HG02623 (cell line): ENCODE measurements around the gene HAGHL.
"Not testable (repeated sequence)": the region's sequence is repeated elsewhere in the genome, so short reads cannot be mapped to it uniquely, and the experiment has no call there.

Experiments
- ATAC-seq: cut with Tn5 transposase; IDR thresholded peaks from one replicate; pipeline ENCODE4 v1.9.1; 2021; ENCODE audit warnings: moderate library complexity; ENCODE audit not compliant: unreplicated experiment

Gene HAGHL

DNA sequence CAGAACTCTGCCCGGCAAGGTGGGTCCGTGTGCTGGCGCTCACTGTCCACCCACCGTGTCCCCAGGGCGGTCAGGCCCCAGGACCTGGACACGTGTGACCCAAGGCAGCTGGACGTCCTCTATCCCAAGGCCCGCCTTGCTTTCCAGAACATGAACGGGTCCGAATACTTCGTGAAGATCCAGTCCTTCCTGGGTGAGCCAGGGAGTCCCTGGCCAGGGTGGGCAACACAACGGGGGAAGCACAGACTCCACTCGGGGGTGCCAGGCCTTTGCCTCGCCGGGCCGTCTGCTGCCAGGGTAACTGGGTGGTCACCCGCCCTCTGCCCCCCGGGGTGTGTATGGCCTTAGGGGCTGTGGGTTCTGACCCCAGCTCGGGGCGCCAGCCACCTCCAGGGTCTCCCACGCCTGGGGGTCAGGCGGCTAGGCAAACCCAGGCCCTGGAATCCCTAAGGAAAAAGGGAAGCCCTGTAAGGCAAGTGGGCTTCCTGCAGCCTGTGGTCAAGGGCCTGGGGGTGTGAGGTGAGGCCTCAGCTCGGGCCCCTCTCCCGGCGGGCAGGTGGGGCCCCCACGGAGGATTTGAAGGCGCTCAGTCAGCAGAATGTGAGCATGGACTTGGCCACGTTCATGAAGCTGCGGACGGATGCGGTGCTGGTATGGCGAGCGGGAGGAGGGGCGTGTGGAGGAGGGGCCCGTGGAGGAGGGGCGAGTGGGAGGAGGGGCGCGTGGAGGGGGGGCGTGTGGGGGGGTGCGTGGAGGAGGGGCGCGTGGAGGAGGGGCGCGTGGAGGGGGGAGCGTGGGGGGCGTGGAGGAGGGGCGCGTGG is 40.1 kb downstream of the HAGHL start:
- no peak for ATAC-seq

DNA sequence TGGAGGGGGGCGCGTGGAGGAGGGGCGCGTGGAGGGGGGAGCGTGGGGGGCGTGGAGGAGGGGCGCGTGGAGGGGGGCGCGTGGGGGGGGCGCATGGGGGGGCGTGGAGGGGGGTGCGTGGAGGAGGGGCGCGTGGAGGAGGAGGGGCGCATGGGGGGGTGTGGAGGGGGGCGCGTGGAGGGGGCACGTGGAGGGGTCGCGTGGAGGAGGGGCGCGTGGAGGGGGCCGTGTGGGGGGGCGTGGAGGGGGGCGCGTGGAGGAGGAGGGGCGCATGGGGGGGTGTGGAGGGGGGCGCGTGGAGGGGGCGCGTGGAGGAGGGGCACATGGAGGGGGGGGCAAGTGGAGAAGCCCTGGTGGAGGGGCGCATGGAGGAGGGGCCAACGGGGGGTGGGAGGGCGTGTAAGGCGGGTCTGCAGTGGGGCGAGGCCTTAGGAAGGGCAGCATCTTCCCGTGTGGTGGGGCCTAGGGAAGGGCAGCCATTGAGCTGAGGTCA is 40.9 kb downstream of the HAGHL start:
- no peak for ATAC-seq

DNA sequence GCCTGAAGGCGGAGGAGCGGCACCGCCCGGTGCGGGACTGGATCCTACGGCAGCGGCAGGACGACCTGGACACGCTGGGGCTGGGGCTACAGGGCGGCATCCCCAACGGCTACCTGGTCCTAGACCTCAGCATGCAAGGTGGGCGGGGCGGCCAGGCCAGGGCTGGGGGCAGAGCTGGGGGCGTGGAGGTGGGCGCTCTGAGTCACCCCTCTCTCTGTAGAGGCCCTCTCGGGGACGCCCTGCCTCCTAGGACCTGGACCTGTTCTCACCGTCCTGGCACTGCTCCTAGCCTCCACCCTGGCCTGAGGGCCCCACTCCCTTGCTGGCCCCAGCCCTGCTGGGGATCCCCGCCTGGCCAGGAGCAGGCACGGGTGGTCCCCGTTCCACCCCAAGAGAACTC is 41.5 kb downstream of the HAGHL start:
- no peak for ATAC-seq

DNA sequence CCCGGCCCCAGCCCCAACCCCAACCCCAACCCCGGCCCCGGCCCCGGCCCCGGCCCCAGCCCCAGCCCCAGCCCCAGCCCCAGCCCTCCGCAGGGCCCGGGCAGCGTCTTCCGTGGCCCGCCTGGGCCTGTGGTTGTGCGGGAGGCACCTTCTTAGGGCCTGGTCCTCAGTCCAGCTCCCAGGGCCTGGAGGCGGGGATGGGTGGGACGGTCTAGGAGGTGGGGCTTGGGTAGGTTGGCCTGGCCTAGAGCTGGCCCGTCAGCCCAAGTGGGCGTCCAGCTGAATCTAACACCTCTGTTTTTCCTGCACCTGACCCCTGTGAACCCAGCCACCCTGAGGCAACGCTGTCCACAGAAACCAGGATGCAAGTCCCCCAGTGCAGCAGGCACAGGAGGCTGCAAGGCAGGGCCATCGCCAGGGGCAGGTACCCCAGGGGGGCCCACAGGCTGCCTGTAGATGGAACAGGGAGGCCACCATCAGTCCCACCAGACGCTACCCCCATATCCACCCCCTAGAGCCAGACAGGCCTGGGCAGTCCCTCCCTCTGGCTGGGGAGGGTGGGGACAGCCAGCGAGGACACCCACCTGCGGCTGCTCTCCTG is 42.4 kb downstream of the HAGHL start:
- no peak for ATAC-seq

DNA sequence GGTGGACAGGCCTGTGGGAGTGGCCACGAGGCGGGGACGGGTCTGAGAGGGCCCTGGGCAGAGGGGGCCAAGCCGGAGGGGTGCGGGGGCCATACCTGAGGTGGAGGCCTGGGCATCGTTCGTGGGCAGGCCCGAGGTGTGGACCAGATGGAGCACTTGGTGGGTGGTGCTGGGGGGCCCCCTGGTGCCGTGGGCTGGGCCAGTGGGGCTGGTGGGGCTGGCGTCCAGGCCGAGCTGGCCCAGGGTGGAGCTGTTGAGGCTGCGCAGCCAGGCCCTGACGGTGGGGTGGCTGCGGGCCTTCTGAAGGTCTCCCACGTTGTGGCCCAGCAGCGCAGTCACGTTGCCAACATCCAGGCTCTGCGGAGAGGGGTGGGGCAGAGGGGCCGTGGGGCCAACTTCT is 43.0 kb downstream of the HAGHL start:
- no peak for ATAC-seq

DNA sequence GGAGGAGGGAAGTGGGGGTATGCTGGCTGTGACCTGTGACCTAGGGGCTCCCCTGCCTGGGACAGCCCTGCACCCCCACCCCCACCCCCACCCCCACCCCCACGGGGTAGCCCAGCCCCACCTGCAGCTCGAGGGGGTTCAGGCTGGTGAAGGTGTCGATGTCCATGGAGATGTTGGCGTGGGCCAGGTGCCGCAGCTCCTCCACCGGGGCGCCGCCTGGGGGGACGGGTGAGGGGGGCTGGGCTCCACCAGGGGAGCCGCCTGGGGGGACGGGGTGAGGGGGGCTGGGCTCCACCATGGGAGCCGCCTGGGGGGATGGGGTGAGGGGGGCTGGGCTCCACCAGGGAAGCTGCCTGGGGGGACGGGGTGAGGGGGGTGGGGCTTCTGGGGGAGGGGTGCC is 43.5 kb downstream of the HAGHL start:
- ATAC-seq = no peak

DNA sequence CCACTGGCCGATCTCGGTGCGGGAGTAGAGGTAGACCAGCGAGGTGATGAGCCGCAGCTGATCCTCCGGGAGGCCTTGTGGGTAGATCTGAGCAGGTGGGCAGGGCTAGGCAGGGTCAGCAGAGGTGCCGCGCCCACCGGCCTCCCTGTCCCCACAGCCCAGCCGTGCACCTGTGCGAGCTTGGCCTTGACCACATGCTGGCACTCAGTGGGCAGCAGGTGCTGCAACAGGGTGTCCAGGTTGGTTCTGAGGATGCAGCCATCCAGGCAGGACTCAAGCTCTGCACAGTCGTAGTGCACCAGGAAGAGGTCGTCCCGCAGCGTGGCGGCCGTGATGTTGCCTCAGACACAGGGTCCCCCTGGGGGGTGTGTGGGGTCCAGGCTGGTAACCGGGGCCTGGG is 46.1 kb downstream of the HAGHL start:
- no peak for ATAC-seq

DNA sequence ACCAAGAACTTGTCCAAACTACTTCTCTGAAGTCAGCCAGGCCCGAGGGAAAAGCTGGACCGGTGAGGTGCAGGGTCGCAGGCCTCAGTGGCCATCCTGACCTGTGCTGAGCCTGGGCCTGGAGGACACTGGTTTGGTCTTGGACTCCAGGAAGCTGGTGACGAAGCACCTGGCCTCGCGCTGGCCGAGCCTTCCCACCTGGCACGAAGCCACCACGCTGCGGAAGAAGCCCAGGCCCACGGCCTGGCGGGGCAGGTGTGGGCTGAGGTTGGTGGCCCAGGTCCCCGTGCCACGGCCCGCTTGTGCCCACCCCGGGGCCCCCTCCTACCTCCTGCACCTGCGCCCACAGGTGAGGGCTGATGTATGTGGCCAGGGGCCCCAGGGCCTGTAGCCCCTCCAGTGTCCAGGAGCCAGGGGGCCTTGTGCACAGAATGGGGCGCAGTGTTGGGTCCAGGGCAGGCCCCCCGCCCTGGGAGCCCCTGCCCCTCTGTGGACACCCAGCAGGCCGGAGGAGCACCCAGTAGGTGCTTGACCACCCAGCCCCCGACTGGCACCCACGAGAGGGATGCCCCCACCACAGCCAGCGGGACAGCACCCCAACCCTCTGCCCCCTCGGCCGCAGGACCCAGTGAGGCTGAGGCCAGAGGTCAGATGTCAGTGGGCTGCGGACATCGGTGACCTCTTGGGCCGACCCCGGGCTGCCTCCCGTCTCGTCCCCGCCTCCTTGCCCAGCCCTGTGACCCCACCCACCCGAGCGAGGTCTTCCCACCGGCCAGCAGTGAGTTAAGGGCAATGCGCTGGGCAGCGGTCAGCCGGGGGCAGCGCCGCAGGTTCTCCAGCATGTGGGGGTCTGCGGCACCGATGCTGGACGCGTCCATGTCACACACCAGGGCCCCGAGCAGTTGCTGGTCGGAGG is 47.4 kb downstream of the HAGHL start:
- no peak for ATAC-seq

DNA sequence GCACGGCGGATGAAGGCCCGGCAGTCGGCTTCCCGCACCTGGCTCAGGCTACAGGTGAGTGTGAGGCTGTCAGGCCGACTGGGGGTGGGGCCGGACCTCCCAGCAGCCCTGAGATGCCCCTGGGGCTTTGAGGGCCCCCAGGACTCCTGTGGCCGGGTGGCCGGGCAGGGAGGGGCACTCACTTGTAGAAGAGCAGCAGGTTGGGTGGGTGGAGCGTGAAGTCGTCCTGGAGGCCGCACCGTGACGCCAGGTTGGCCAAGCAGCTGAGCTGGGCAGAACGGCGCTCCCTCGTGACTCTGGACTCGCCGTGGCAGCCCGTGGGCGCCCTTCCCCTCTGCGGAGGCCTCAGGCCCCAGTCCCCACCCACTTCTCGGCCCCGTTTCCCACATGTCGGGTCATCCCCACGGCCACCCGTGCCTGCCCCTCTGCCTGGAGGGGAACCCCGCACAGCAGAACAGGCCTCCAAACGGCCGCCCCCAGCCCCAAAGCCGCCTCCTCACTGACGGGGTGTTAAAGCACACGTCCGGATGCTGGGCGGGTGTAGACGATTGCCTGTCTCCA is 48.4 kb downstream of the HAGHL start:
- ATAC-seq = no peak

DNA sequence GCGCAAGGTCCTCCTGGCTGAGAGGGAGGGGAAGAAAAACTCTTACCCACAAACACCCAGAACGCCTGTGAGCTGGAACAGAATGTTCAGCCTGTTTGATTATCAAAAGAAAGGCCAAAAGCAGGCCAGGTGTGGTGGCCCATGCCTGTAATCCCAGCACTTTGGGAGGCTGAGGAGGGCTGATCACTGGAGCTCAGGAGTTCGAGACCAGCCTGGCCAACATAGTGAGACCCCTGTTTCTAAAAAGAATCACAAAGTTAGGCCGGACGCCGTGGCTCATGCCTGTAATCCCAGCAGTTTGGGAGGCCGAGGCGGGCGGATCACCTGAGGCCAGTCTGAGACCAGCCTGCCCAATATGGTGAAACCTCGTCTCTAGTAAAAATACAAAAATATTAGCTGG is 49.4 kb downstream of the HAGHL start:
- ATAC-seq = not testable (repeated sequence)

DNA sequence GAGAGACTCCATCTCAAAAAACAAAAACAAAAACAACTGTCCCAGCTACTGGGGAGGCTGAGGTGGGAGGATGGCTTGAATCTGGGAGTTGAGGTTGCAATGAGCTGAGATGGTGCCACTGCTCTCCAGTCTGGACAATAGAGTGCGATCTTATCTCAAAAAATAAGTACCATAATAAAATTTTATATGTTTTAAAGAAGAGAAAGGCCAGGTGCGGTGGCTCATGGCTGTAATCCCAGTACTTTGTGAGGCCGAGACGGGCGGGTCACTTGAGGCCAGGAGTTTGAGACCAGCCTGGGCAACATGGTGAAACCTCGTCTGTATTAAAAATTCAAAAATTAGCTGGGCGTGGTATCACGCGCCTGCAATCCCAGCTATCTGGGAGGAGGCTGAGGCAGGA is 49.9 kb downstream of the HAGHL start:
- ATAC-seq = no peak

DNA sequence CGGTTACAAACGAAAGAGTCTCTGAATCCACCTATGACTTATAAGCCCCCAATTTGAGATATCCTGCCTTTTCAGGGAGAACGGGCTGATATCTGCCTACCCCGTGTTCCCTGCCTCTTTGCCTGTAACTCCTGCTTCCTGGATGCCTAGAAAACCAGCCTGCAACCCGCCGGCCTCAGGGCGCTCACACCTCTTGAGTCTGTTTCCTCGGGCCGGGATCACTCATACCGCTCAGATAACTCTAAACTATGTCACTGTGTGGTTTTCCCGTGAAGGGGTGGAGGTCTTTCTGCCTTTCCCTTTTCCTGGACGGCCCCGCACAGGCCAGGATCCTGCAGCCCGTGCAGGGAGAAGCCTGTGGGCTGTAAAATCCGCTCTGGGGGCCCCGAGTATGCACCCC is 50.9 kb downstream of the HAGHL start:
- ATAC-seq = no peak

DNA sequence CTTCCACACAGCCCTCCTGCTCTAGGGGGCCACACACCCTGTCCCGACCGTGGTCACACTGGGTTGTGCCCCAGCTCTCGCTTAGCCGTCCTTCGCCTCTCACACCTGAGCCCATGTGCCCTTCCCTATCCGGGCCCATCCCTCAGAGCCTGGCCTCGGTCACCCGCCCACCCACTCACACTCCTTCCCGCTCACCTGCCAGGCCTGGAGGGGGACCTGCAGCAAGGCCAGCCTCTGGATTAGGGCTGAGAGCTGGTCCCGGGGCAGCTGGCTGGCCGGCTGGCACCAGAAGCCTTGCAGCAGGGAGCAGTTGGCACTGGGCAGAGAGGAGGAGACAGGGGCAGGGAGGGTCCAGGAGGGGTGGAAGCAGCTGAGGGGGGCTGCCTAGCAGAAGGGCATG is 51.5 kb downstream of the HAGHL start:
- ATAC-seq = no peak

DNA sequence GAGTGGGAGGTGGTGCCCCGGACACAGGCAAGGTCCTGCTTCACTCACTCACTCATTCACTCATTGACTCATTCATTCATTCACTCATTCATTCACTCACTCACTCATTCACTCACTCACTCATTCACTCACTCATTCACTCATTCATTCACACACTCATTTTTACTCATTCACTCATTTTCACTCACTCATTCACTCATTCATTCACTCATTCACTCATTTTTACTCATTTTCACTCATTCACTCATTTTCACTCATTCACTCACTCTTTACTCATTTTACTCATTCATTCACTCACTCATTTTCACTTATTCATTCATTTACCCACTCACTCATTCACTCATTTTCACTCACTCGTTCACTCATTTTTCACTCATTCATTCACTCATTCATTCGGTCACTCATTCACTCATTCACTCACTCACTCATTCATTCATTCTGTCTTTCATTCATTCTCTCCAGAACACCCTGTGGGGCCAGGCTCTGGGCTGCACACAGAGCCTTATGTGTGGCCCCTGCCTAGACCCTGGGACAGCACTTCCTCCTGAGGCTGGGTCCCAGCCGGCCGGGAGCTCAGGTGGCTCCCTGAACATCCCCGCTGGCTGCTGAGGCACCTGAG is 52.1 kb downstream of the HAGHL start:
- ATAC-seq = no peak
